Measurements from ENCODE around the gene ADAMTS17.

DNA sequence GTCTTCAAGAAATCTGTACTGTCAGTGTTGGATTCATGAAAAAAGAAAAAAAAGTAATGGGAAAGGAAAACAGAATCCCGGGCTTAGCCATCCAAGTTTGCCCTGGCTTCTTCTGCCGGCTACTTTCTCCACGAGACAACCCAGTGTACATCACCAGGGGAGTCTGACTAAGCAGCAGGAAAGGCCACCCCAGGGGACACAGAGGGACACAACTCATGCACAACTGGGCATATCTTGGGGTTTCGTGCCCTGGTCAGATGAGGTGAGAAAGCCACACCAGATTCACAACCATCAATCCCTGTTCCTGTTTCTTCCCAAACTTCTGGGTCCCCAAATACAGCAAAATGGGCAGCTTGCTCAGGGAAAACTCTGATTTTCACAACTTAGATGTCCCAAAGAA lies 33.2 kb downstream of the ADAMTS17 start:
- TF ChIP-seq, protein P1, sequence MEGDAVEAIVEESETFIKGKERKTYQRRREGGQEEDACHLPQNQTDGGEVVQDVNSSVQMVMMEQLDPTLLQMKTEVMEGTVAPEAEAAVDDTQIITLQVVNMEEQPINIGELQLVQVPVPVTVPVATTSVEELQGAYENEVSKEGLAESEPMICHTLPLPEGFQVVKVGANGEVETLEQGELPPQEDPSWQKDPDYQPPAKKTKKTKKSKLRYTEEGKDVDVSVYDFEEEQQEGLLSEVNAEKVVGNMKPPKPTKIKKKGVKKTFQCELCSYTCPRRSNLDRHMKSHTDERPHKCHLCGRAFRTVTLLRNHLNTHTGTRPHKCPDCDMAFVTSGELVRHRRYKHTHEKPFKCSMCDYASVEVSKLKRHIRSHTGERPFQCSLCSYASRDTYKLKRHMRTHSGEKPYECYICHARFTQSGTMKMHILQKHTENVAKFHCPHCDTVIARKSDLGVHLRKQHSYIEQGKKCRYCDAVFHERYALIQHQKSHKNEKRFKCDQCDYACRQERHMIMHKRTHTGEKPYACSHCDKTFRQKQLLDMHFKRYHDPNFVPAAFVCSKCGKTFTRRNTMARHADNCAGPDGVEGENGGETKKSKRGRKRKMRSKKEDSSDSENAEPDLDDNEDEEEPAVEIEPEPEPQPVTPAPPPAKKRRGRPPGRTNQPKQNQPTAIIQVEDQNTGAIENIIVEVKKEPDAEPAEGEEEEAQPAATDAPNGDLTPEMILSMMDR (IDR thresholded peaks at IDR 0.05; ENCODE audit: poor library complexity), result no peak
- TF ChIP-seq EZH2phosphoT487 (IDR thresholded peaks at IDR 0.05; ENCODE audit: low read depth, severe bottlenecking, unreplicated experiment) (no peak), EZH2 (IDR thresholded peaks at IDR 0.05; ENCODE audit: borderline replicate concordance) (no peak)

Data from hepatocyte (in vitro differentiated cells).